OCI-LY1 (cell line): ENCODE data around the gene TUFT1.

Experiments
- EZH2 ChIP-seq: fragments of 200-600 bp; sonication (generic), shearing (Covaris generic); IDR thresholded peaks from 2 replicates; pipeline ENCODE4 v1.8.0; 2017; ENCODE audit warnings: borderline replicate concordance, mixed run types, mild to moderate bottlenecking, antibody characterized with exemption, low read length, moderate library complexity, mixed read lengths
- TF ChIP-seq, protein P1 (sequence below): fragments of 200-600 bp; sonication (generic), shearing (Covaris generic); IDR thresholded peaks from 2 replicates; pipeline ENCODE4 v1.5.1; 2017; ENCODE audit warnings: mild to moderate bottlenecking, antibody characterized with exemption, low read length, moderate library complexity, mixed read lengths

GRCh38 chr1:151512801-151513625 lies 27.1 kb upstream of the TUFT1 start:
- TF ChIP-seq, protein P1, sequence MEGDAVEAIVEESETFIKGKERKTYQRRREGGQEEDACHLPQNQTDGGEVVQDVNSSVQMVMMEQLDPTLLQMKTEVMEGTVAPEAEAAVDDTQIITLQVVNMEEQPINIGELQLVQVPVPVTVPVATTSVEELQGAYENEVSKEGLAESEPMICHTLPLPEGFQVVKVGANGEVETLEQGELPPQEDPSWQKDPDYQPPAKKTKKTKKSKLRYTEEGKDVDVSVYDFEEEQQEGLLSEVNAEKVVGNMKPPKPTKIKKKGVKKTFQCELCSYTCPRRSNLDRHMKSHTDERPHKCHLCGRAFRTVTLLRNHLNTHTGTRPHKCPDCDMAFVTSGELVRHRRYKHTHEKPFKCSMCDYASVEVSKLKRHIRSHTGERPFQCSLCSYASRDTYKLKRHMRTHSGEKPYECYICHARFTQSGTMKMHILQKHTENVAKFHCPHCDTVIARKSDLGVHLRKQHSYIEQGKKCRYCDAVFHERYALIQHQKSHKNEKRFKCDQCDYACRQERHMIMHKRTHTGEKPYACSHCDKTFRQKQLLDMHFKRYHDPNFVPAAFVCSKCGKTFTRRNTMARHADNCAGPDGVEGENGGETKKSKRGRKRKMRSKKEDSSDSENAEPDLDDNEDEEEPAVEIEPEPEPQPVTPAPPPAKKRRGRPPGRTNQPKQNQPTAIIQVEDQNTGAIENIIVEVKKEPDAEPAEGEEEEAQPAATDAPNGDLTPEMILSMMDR, result no peak
- TF ChIP-seq EZH2, result no peak
